Measurements from ENCODE around the gene SLC27A5. TPM values are rescaled to one million over a fixed set of nuclear protein-coding genes. Genes with fewer than 3 reads are reported as not detected.
"Not testable (repeated sequence)": the region's sequence is repeated elsewhere in the genome, so short reads cannot be mapped to it uniquely, and the experiment has no call there.

SLC27A5 gene
- total RNA-seq, 1 donor from 2014 or later, result 4.7 TPM

GRCh38 chr19:58491393-58491792 is 20.4 kb downstream of the SLC27A5 start:
- H3K4me1 ChIP-seq, result no peaks in the 10 kb centered on the region
- intact Hi-C loops (cut with DNase I), result no loop called here
- TF ChIP-seq, protein P1, sequence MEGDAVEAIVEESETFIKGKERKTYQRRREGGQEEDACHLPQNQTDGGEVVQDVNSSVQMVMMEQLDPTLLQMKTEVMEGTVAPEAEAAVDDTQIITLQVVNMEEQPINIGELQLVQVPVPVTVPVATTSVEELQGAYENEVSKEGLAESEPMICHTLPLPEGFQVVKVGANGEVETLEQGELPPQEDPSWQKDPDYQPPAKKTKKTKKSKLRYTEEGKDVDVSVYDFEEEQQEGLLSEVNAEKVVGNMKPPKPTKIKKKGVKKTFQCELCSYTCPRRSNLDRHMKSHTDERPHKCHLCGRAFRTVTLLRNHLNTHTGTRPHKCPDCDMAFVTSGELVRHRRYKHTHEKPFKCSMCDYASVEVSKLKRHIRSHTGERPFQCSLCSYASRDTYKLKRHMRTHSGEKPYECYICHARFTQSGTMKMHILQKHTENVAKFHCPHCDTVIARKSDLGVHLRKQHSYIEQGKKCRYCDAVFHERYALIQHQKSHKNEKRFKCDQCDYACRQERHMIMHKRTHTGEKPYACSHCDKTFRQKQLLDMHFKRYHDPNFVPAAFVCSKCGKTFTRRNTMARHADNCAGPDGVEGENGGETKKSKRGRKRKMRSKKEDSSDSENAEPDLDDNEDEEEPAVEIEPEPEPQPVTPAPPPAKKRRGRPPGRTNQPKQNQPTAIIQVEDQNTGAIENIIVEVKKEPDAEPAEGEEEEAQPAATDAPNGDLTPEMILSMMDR (IDR thresholded peaks at IDR 0.05), result no peak
- H3K4me3 ChIP-seq, result no peak overlapping the region
- DNase-seq (no peak), ATAC-seq (no peak)
- H3K36me3 ChIP-seq, result no peaks in the 10 kb centered on the region
- no peak overlapping the region for H3K27ac ChIP-seq
- H3K27me3 ChIP-seq, result no peaks in the 10 kb centered on the region
- H3K9me3 ChIP-seq, result no peaks in the 10 kb centered on the region

GRCh38 chr19:58484349-58484748 is 27.4 kb downstream of the SLC27A5 start:
- intact Hi-C loops (cut with DNase I); H3K4me3 ChIP-seq; H3K27ac ChIP-seq; ATAC-seq; H3K4me1 ChIP-seq; H3K27me3 ChIP-seq; H3K9me3 ChIP-seq; DNase-seq: not testable (repeated sequence)
- H3K36me3 ChIP-seq, result peaks cover 10% of the 10 kb centered on the region

GRCh38 chr19:58483776-58484175 is 28.0 kb downstream of the SLC27A5 start:
- no peaks in the 10 kb centered on the region for H3K4me1 ChIP-seq
- H3K9me3 ChIP-seq, result no peaks in the 10 kb centered on the region
- DNase-seq (no peak), ATAC-seq (no peak)
- intact Hi-C loops (cut with DNase I), result no loop called here
- H3K27ac ChIP-seq, result no peak overlapping the region
- H3K27me3 ChIP-seq, result no peaks in the 10 kb centered on the region
- peaks cover 13% of the 10 kb centered on the region for H3K36me3 ChIP-seq
- H3K4me3 ChIP-seq, result no peak overlapping the region
- TF ChIP-seq, protein P1 (IDR thresholded peaks at IDR 0.05), result no peak

- no peaks in the 10 kb centered on the region for H3K27me3 ChIP-seq
- no peaks in the 10 kb centered on the region for H3K4me1 ChIP-seq
- intact Hi-C loops (cut with DNase I), result no loop called here
- H3K36me3 ChIP-seq, result peaks cover 14% of the 10 kb centered on the region
- no peaks in the 10 kb centered on the region for H3K9me3 ChIP-seq
- TF ChIP-seq, protein P1 (IDR thresholded peaks at IDR 0.05), result no peak
- ATAC-seq, result no peak
- H3K4me3 ChIP-seq, result no peak overlapping the region
- DNase-seq, result no peak
- H3K27ac ChIP-seq, result no peak overlapping the region
Observed at GRCh38 chr19:58482372-58482771, 29.4 kb downstream of the SLC27A5 start.

- TF ChIP-seq, protein P1 (IDR thresholded peaks at IDR 0.05), result no peak
- Histone ChIP-seq H3K36me3 (peaks cover 14% of the 10 kb centered on the region), H3K4me1 (peaks cover 7% of the 10 kb centered on the region), H3K9me3 (no peaks in the 10 kb centered on the region), H3K27ac (no peak overlapping the region), H3K27me3 (no peaks in the 10 kb centered on the region), H3K4me3 (no peak overlapping the region)
- no peak for DNase-seq
- intact Hi-C loops (cut with DNase I), result no loop called here
- ATAC-seq, result no peak
Observed at GRCh38 chr19:58480831-58481230, 31.0 kb downstream of the SLC27A5 start.

GRCh38 chr19:58480481-58480830 is 31.3 kb downstream of the SLC27A5 start:
- Histone ChIP-seq H3K27me3 (no peaks in the 10 kb centered on the region), H3K4me3 (no peak overlapping the region), H3K9me3 (no peaks in the 10 kb centered on the region), H3K27ac (no peak overlapping the region), H3K36me3 (peaks cover 14% of the 10 kb centered on the region), H3K4me1 (peaks cover 7% of the 10 kb centered on the region)
- ATAC-seq (no peak), DNase-seq (no peak)
- TF ChIP-seq, protein P1 (IDR thresholded peaks at IDR 0.05), result no peak
- intact Hi-C loops (cut with DNase I), result no loop called here

Measured in upper lobe of right lung (tissue), 1 donor.